ENCODE results near the gene CENPT. TPM values are rescaled to one million over a fixed set of nuclear protein-coding genes. Genes with fewer than 3 reads are reported as not detected.

Gene CENPT
- total and polyA plus RNA-seq, 2 of the 13 experiments (the other 11 are each of a cell fraction or from before 2014, with no cell fraction given): 40.9 to 43.3 TPM

DNA sequence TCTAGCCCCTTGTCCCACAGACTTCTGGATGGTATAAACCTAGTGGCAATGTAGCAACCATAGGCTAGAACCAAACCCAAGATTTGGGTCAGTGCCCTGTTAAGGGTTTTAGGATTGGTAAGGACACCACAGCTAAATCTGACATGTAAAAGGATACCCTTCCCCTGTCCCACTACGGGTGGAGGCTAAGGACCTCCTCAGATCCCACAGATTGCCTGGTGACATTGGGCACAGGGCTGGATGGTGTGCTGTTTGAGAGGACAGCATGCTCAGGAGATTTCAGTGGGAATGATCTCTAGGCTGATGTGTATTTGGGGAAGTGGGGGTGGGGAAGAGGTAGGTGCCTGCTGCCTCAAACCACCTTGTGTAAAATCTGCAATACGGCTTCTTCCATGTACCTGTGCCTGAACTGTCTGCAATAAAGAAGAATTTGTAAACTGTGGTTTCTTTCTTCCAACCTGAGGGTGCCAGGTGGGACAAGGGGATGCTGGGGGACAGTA lies 24.7 kb upstream of the CENPT start:
- WGBS (ENCODE audit: low lambda C conversion rate): 94% methylated on average over 2 of the region's 2 CpGs
- FAIRE-seq (no peak), DNase-seq (ENCODE audit: low spot score) (no peak), ATAC-seq (no peak; the same call in 2 of the 3 replicates)
- H4K20me1 ChIP-seq (ENCODE audit: insufficient read depth, low read length): peaks cover 15% of the 10 kb centered on the region
- POLR2A ChIA-PET: interaction anchor here (1.0 to 1.3 kb wide), 2 partner anchors 14 to 26 kb away, joined by 4 to 6 read pairs; partner anchors contain the start of gene NUTF2
- intact Hi-C loops (cut with micrococcal nuclease; ENCODE audit: unreplicated experiment): loop anchor here (5.0 kb wide), 1 partner anchor 1335 kb away; no protein-coding TSS in a partner anchor
- no TSS peak for BruUV-seq (replicated peaks)
- H3K4me2 ChIP-seq (ENCODE audit: low read depth, low read length): peak overlapping the region; percentile 91
- H3K4me1 ChIP-seq (ENCODE audit: insufficient read depth, low read length): peaks cover 30% of the 10 kb centered on the region
- H3K9ac ChIP-seq (ENCODE audit: insufficient read depth, low read depth, low read length): peak overlapping the region; percentile 85; the same call in 1 of the 2 replicates
- in situ Hi-C loops (cut with HindIII; ENCODE audit: extremely low pct_ligation_motif_present, low pct_unique_long_range_greater_than_20kb): no loop called here
- no peaks in the 10 kb centered on the region; a peak in 1 of 5 replicates for H3K27me3 ChIP-seq (ENCODE audit: control insufficient read depth in 1 of 2, insufficient read depth in 2 of 2, low read length in 2 of 2)
- CTCF ChIA-PET (ENCODE audit: low intra/inter-chr PET ratio, low total read pairs): interaction anchor here (2.9 kb wide), 1 partner anchor 56 kb away, joined by 18 read pairs; no protein-coding TSS in a partner anchor
- peaks cover 31% of the 10 kb centered on the region for H3K79me2 ChIP-seq (ENCODE audit: insufficient read depth, low read length)
- H3K36me3 ChIP-seq (replicated peaks in 1 of 2; ENCODE audit: control insufficient read depth in 1 of 2, insufficient read depth in 2 of 2, low read length in 2 of 2): peaks cover 37 to 62% of the 10 kb centered on the region in 2 experiments
- peak overlapping the region in 1 of 3 experiments; percentile 98; a peak in 1 of 6 replicates for H3K4me3 ChIP-seq (replicated peaks in 1 of 3; ENCODE audit: insufficient read depth in 1 of 3, low read depth in 2 of 3, low read length in 3 of 3)
- H3K27ac ChIP-seq (ENCODE audit: extremely low read length, insufficient read depth, low read length): peak overlapping the region; percentile 66
- no peak overlapping the region for H2AFZ ChIP-seq (ENCODE audit: low read length)
- no peaks in the 10 kb centered on the region for H3K9me3 ChIP-seq (ENCODE audit: low read length)
- no peak for TF ChIP-seq THYN1 (CRISPR knock-in tag; IDR thresholded peaks at IDR 0.05; ENCODE audit: borderline replicate concordance, low read depth)
- no peak for TF ChIP-seq AHR (CRISPR knock-in tag; IDR thresholded peaks at IDR 0.05)
- TF ChIP-seq MBD4 (IDR thresholded peaks at IDR 0.05; ENCODE audit: borderline replicate concordance, low read length): no peak
- TF ChIP-seq ZFP62 (CRISPR knock-in tag; IDR thresholded peaks at IDR 0.05): no peak
- TF ChIP-seq, protein P1, sequence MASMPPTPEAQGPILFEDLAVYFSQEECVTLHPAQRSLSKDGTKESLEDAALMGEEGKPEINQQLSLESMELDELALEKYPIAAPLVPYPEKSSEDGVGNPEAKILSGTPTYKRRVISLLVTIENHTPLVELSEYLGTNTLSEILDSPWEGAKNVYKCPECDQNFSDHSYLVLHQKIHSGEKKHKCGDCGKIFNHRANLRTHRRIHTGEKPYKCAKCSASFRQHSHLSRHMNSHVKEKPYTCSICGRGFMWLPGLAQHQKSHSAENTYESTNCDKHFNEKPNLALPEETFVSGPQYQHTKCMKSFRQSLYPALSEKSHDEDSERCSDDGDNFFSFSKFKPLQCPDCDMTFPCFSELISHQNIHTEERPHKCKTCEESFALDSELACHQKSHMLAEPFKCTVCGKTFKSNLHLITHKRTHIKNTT (CRISPR knock-in tag; IDR thresholded peaks at IDR 0.05): no peak
- TF ChIP-seq ZNF468 (CRISPR knock-in tag; IDR thresholded peaks at IDR 0.05): peak; percentile 1; the same call in 1 of the 2 replicates
- TF ChIP-seq HNRNPH1 (optimal IDR thresholded peaks at IDR 0.05; ENCODE audit: low read depth, low read length): no peak
- peak; percentile 55 for TF ChIP-seq RBM22 (optimal IDR thresholded peaks at IDR 0.05; ENCODE audit: low read length)
- TF ChIP-seq, protein P2, sequence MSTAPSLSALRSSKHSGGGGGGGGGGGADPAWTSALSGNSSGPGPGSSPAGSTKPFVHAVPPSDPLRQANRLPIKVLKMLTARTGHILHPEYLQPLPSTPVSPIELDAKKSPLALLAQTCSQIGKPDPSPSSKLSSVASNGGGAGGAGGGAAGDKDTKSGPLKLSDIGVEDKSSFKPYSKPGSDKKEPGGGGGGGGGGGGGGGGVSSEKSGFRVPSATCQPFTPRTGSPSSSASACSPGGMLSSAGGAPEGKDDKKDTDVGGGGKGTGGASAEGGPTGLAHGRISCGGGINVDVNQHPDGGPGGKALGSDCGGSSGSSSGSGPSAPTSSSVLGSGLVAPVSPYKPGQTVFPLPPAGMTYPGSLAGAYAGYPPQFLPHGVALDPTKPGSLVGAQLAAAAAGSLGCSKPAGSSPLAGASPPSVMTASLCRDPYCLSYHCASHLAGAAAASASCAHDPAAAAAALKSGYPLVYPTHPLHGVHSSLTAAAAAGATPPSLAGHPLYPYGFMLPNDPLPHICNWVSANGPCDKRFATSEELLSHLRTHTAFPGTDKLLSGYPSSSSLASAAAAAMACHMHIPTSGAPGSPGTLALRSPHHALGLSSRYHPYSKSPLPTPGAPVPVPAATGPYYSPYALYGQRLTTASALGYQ (CRISPR knock-in tag; IDR thresholded peaks at IDR 0.05): no peak
- no peak for TF ChIP-seq ZNF121 (CRISPR knock-in tag; IDR thresholded peaks at IDR 0.05)
- TF ChIP-seq, protein P3, sequence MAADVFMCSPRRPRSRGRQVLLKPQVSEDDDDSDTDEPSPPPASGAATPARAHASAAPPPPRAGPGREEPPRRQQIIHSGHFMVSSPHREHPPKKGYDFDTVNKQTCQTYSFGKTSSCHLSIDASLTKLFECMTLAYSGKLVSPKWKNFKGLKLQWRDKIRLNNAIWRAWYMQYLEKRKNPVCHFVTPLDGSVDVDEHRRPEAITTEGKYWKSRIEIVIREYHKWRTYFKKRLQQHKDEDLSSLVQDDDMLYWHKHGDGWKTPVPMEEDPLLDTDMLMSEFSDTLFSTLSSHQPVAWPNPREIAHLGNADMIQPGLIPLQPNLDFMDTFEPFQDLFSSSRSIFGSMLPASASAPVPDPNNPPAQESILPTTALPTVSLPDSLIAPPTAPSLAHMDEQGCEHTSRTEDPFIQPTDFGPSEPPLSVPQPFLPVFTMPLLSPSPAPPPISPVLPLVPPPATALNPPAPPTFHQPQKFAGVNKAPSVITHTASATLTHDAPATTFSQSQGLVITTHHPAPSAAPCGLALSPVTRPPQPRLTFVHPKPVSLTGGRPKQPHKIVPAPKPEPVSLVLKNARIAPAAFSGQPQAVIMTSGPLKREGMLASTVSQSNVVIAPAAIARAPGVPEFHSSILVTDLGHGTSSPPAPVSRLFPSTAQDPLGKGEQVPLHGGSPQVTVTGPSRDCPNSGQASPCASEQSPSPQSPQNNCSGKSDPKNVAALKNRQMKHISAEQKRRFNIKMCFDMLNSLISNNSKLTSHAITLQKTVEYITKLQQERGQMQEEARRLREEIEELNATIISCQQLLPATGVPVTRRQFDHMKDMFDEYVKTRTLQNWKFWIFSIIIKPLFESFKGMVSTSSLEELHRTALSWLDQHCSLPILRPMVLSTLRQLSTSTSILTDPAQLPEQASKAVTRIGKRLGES (CRISPR knock-in tag; IDR thresholded peaks at IDR 0.05; ENCODE audit: borderline replicate concordance): no peak
- TF ChIP-seq, protein P4, sequence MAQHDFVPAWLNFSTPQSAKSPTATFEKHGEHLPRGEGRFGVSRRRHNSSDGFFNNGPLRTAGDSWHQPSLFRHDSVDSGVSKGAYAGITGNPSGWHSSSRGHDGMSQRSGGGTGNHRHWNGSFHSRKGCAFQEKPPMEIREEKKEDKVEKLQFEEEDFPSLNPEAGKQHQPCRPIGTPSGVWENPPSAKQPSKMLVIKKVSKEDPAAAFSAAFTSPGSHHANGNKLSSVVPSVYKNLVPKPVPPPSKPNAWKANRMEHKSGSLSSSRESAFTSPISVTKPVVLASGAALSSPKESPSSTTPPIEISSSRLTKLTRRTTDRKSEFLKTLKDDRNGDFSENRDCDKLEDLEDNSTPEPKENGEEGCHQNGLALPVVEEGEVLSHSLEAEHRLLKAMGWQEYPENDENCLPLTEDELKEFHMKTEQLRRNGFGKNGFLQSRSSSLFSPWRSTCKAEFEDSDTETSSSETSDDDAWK (CRISPR knock-in tag; IDR thresholded peaks at IDR 0.05): no peak
- TF ChIP-seq, protein P5, sequence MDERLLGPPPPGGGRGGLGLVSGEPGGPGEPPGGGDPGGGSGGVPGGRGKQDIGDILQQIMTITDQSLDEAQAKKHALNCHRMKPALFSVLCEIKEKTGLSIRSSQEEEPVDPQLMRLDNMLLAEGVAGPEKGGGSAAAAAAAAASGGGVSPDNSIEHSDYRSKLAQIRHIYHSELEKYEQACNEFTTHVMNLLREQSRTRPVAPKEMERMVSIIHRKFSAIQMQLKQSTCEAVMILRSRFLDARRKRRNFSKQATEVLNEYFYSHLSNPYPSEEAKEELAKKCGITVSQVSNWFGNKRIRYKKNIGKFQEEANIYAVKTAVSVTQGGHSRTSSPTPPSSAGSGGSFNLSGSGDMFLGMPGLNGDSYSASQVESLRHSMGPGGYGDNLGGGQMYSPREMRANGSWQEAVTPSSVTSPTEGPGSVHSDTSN (CRISPR knock-in tag; IDR thresholded peaks at IDR 0.05): 0 out of 2 replicates have a peak, but pooled peaks have one; percentile 5
- no peak for TF ChIP-seq MAFG (CRISPR knock-in tag; IDR thresholded peaks at IDR 0.05)
- TF ChIP-seq ZNF235 (CRISPR knock-in tag; IDR thresholded peaks at IDR 0.05; ENCODE audit: borderline replicate concordance): no peak
- no peak for TF ChIP-seq MEIS1 (CRISPR knock-in tag; IDR thresholded peaks at IDR 0.05; ENCODE audit: borderline replicate concordance)
